ENCODE measurements around the gene PLEKHA6.

PLEKHA6 gene

GRCh38 chr1:204172404-204173029 lies 187.2 kb downstream of the PLEKHA6 start:
- DNase-seq (ENCODE audit: insufficient read length, low spot score) (no peak), FAIRE-seq (no peak)
- TF ChIP-seq POLR2A (IDR thresholded peaks at IDR 0.05; ENCODE audit: low read depth, low read length) (no peak), TAF1 (IDR thresholded peaks at IDR 0.05; ENCODE audit: low read depth, low read length) (no peak), POLR2AphosphoS5 (IDR thresholded peaks at IDR 0.05; ENCODE audit: low read depth, low read length) (no peak), PAX5 (IDR thresholded peaks at IDR 0.05; ENCODE audit: insufficient read depth, low read length, severe bottlenecking) (no peak), POU2F2 (IDR thresholded peaks at IDR 0.05; ENCODE audit: low read depth, low read length) (no peak), SPI1 (IDR thresholded peaks at IDR 0.05; ENCODE audit: low read depth, low read length) (no peak)

- FAIRE-seq (no peak), DNase-seq (ENCODE audit: insufficient read length, low spot score) (no peak)
- TF ChIP-seq POU2F2 (IDR thresholded peaks at IDR 0.05; ENCODE audit: low read depth, low read length) (no peak), PAX5 (IDR thresholded peaks at IDR 0.05; ENCODE audit: insufficient read depth, low read length, severe bottlenecking) (no peak), TAF1 (IDR thresholded peaks at IDR 0.05; ENCODE audit: low read depth, low read length) (no peak), POLR2A (IDR thresholded peaks at IDR 0.05; ENCODE audit: low read depth, low read length) (no peak), SPI1 (IDR thresholded peaks at IDR 0.05; ENCODE audit: low read depth, low read length) (no peak)
Measured at GRCh38 chr1:204171751-204172178, 188.0 kb downstream of the PLEKHA6 start.

- TF ChIP-seq POU2F2 (IDR thresholded peaks at IDR 0.05; ENCODE audit: low read depth, low read length) (no peak), SPI1 (IDR thresholded peaks at IDR 0.05; ENCODE audit: low read depth, low read length) (no peak), POLR2AphosphoS5 (IDR thresholded peaks at IDR 0.05; ENCODE audit: low read depth, low read length) (no peak), PAX5 (IDR thresholded peaks at IDR 0.05; ENCODE audit: insufficient read depth, low read length, severe bottlenecking) (no peak), TAF1 (IDR thresholded peaks at IDR 0.05; ENCODE audit: low read depth, low read length) (no peak), POLR2A (IDR thresholded peaks at IDR 0.05; ENCODE audit: low read depth, low read length) (no peak)
- DNase-seq (ENCODE audit: insufficient read length, low spot score) = no peak
- FAIRE-seq = no peak
Measured at GRCh38 chr1:204170494-204171155, 189.1 kb downstream of the PLEKHA6 start.

- no peak for FAIRE-seq
- no peak for DNase-seq (ENCODE audit: insufficient read length, low spot score)
- TF ChIP-seq PAX5 (IDR thresholded peaks at IDR 0.05; ENCODE audit: insufficient read depth, low read length, severe bottlenecking) (no peak), POLR2AphosphoS5 (IDR thresholded peaks at IDR 0.05; ENCODE audit: low read depth, low read length) (no peak), POLR2A (IDR thresholded peaks at IDR 0.05; ENCODE audit: low read depth, low read length) (no peak), POU2F2 (IDR thresholded peaks at IDR 0.05; ENCODE audit: low read depth, low read length) (no peak), SPI1 (IDR thresholded peaks at IDR 0.05; ENCODE audit: low read depth, low read length) (no peak), TAF1 (IDR thresholded peaks at IDR 0.05; ENCODE audit: low read depth, low read length) (no peak)
Measured at GRCh38 chr1:204169858-204170257, 189.9 kb downstream of the PLEKHA6 start.

Data from GM12891 (cell line).